Suprapubic skin (tissue), 4 donors: ENCODE data around the gene SMAD7. TPM values are rescaled to one million over a fixed set of nuclear protein-coding genes. Genes with fewer than 3 reads are reported as not detected.

Source experiments
- DNase-seq, 2 donors: peaks; one replicate each; pipeline ENCODE4 v3.0.0-alpha.2; 2019; ENCODE audit warnings: low spot score in 2 of 2
- H3K27ac ChIP-seq: fragments of 200-600 bp; sonication (generic); one replicate; pipeline ENCODE4 v1.5.1; 2019
- H3K27me3 ChIP-seq: fragments of 200-600 bp; sonication (generic); one replicate; pipeline ENCODE4 v1.5.1; 2019
- H3K36me3 ChIP-seq: fragments of 200-600 bp; sonication (generic); one replicate; pipeline ENCODE4 v1.5.1; 2019
- H3K4me1 ChIP-seq: fragments of 200-600 bp; sonication (generic); one replicate; pipeline ENCODE4 v1.5.1; 2019
- H3K4me3 ChIP-seq: fragments of 200-600 bp; sonication (generic); one replicate; pipeline ENCODE4 v1.5.1; 2019; ENCODE audit warnings: mild to moderate bottlenecking
- H3K9me3 ChIP-seq: fragments of 200-600 bp; sonication (generic); one replicate; pipeline ENCODE4 v1.5.1; 2019
- EP300 ChIP-seq: sonication (generic); formaldehyde crosslinking; IDR thresholded peaks from one replicate; pipeline ENCODE4 v1.6.1; 2017; ENCODE audit warnings: antibody characterized with exemption
- POLR2A ChIP-seq, 2 donors: fragments of 450-650 bp; IDR thresholded peaks; one replicate each; pipeline ENCODE4 v1.6.1; 2017; ENCODE audit warnings: antibody characterized with exemption in 2 of 2, mild to moderate bottlenecking in 2 of 2, moderate library complexity in 2 of 2
- POLR2AphosphoS5 ChIP-seq, 3 donors: sonication (generic); formaldehyde crosslinking; IDR thresholded peaks; one replicate each; pipeline ENCODE4 v1.6.1; 2017; ENCODE audit warnings: antibody characterized with exemption in 3 of 3
- WGBS: methylation state at CpG from one replicate; pipeline ENCODE4 v1.1.5; 2018; 5-methylcytosine and 5-hydroxymethylcytosine counted together
- total RNA-seq, 4 donors: library from RNA; depleted of rRNA; stranded (reverse); fragments of >200 nt; gene quantifications; one replicate each; pipeline ENCODE4 v1.1.0, GENCODE V29; 2016
- TF ChIP-seq, protein P1 (sequence below), 2 donors: fragments of 200-600 bp in 1 of 2; fragments of 450-650 bp in 1 of 2; sonication (generic) in 1 of 2; IDR thresholded peaks; one replicate each; pipeline ENCODE4 v1.5.1; 2016 to 2019; ENCODE audit warnings: antibody characterized with exemption in 2 of 2, mild to moderate bottlenecking in 1 of 2, moderate library complexity in 1 of 2

SMAD7 gene
- total RNA-seq, 4 donors from 2014 or later: 19.7 to 41.6 (median 27.8) TPM

DNA sequence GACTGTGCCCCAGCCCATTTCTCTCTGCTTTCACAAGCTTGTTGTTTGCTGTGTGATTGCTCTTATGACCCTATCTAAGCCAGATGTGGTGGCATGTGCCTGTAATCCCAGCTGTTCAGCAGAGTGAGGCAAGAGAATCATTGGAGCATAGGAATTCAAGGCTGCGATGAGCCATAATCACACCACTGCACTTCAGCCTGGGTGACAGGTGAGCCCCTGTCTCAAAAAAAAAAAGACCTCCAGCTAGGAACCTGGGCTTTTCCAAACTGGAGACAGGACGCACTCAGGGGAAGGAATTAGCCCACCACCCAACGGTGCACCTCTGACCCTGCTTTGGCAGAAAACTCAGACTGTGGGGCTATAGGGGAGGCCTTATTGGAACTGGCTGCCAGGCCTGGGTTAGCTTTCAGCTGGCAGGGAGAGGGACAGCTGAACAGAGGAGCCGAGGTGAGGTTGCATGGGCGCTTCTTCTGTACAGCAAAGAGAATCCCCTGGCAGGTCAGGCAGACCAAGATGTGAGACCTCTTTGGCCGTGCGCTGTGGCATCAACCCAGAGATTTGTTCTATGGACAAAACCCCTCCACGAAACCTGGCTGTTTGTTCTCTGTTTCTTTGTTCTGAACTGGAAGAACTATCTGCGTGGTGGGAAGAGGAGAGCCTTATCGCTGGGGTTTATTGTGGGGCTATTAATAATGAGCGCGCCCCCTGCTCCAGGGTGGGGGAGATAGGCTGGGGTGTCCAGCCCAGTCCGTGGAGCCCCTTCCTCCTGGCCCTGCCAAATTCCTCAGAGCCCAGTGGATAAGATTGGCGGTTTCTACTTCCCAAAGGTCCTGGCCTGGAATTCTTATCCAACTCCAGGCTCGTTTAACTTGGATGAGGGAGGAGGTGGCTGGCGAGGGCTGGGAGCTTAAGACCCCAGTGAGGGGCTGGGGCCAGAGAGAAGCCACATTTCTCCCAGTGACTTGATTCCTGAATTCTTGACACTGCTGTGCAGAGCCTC, 38.8 kb upstream of the SMAD7 start:
- peaks cover 18% of the 10 kb centered on the region for H3K4me1 ChIP-seq
- H3K27ac ChIP-seq: no peak overlapping the region
- TF ChIP-seq POLR2AphosphoS5 (IDR thresholded peaks at IDR 0.05): no peak
- TF ChIP-seq POLR2A (IDR thresholded peaks at IDR 0.05): no peak
- no peak for TF ChIP-seq EP300
- TF ChIP-seq, protein P1, sequence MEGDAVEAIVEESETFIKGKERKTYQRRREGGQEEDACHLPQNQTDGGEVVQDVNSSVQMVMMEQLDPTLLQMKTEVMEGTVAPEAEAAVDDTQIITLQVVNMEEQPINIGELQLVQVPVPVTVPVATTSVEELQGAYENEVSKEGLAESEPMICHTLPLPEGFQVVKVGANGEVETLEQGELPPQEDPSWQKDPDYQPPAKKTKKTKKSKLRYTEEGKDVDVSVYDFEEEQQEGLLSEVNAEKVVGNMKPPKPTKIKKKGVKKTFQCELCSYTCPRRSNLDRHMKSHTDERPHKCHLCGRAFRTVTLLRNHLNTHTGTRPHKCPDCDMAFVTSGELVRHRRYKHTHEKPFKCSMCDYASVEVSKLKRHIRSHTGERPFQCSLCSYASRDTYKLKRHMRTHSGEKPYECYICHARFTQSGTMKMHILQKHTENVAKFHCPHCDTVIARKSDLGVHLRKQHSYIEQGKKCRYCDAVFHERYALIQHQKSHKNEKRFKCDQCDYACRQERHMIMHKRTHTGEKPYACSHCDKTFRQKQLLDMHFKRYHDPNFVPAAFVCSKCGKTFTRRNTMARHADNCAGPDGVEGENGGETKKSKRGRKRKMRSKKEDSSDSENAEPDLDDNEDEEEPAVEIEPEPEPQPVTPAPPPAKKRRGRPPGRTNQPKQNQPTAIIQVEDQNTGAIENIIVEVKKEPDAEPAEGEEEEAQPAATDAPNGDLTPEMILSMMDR (IDR thresholded peaks at IDR 0.05): no peak
- H3K36me3 ChIP-seq: no peaks in the 10 kb centered on the region
- H3K27me3 ChIP-seq: no peaks in the 10 kb centered on the region
- no peak overlapping the region for H3K4me3 ChIP-seq
- no peak for DNase-seq
- no peaks in the 10 kb centered on the region for H3K9me3 ChIP-seq
- WGBS: 85% methylated on average over 16 of the region's 16 CpGs

DNA sequence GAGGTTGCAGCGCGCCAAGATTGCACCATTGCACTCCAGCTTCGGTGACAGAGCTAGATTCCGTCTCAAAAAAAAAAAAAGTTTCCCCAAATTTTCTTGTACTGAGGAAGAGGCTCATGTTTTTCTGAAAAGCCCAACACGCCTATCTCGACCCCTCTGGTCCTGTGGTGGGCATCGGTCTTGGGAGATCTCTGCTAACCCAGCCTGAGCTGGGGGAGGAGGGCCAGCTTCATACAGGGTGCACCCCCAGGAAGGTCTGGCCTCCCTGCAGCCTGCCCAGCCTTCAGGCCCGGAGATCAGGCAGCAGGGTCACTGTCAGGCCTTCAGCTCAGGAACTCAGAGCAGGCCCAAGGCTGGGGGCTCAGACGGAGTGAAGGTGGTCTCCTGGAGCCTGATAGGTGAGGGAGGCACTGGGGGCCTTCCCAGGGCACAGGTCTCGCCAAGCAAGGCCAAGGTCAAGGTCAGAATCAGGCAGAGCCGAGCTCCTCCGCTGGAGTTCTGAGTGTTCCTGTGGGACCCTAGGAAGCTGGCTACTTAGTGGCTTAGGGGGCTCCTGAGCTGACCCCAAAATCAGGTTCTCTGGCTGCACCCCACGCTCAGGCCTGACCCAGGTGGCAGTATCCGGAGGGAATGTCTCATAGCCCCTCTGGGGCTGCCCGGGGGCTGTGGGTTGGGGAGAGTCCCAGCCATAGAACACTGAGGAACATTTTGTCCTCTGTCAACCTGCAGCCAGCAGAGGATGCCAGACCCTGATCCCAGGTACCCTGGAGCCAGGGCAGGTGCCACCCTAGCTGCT, 37.9 kb upstream of the SMAD7 start:
- 94% methylated on average over 8 of the region's 15 CpGs for WGBS
- no peaks in the 10 kb centered on the region for H3K27me3 ChIP-seq
- H3K9me3 ChIP-seq: no peaks in the 10 kb centered on the region
- H3K36me3 ChIP-seq: no peaks in the 10 kb centered on the region
- TF ChIP-seq POLR2AphosphoS5 (IDR thresholded peaks at IDR 0.05): no peak
- TF ChIP-seq, protein P1 (IDR thresholded peaks at IDR 0.05): no peak
- no peak for TF ChIP-seq EP300
- no peak for TF ChIP-seq POLR2A (IDR thresholded peaks at IDR 0.05)
- peaks cover 10% of the 10 kb centered on the region for H3K4me1 ChIP-seq
- no peak for DNase-seq
- no peak overlapping the region for H3K4me3 ChIP-seq
- H3K27ac ChIP-seq: no peak overlapping the region

DNA sequence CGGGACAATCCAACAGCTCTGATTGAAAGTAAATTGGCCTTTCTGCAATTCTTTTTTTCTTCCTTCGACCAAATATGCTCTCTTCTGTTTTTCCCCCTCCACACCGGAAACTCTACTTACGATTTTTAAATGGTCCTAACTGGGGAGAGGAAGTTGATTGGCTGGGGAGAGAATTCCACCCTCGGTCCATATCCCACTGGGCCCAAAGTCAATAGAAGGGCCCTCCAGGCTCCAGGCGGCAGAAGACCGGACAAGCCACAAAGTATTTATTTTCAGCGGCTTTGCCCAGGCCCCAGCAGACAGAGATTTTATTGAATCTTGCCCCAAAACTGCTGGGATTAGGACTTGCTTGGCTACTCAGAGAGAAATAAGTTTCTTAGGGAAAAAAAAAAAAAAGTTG, 37.1 kb upstream of the SMAD7 start:
- no peaks in the 10 kb centered on the region for H3K36me3 ChIP-seq
- H3K4me1 ChIP-seq: peaks cover 4% of the 10 kb centered on the region
- H3K27ac ChIP-seq: no peak overlapping the region
- 82% methylated on average over 8 of the region's 8 CpGs for WGBS
- TF ChIP-seq POLR2A (IDR thresholded peaks at IDR 0.05): no peak
- TF ChIP-seq EP300: no peak
- TF ChIP-seq POLR2AphosphoS5 (IDR thresholded peaks at IDR 0.05): no peak
- TF ChIP-seq, protein P1 (IDR thresholded peaks at IDR 0.05): no peak
- H3K4me3 ChIP-seq: no peak overlapping the region
- no peaks in the 10 kb centered on the region for H3K27me3 ChIP-seq
- H3K9me3 ChIP-seq: no peaks in the 10 kb centered on the region
- no peak for DNase-seq

DNA sequence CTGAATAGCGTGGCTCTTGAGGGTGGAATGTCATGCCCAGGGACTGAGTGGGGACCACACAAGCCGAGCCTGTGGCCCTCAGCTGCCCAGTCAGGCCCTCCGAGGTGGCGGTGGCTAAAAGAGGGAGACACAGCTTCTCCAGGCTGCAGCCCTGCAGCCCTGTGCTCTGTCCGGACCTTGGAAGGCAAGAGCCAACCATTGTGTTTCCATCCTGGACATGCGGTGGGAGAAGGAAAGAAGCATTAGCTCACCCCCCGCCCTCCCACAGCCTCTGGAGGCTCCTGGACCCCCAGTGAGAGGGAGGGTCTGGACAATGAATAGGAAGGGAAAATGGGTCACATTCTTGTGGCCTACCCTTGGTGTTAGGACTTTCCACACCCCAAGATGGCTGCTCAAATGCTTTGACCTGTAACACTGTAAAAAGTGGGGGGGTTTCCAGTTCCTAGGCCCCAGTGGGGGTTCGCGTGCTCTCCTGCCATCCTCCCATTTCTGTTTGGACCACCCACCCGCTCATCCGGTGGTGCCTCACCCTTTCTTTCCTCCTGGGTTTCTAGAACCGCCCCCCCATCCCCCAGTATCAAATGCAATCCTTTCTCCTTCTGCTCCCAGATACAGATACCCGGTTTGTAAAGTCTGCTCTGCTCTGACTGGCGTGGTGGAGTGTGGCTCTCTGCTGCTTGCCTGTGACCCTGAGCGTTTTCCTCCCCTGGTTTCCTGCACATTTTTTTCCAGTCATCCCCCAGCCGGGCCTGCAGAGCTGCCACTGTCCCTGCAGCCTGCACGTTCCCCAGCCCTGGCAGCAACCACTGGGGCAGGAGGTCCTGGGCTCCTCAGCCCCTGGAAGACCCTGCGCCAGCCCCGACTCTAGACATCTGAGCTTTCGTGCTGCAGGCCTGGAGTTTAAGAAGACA, 36.3 kb upstream of the SMAD7 start:
- WGBS: 94% methylated on average over 18 of the region's 20 CpGs
- no peaks in the 10 kb centered on the region for H3K27me3 ChIP-seq
- H3K4me1 ChIP-seq: peaks cover 4% of the 10 kb centered on the region
- no peak overlapping the region for H3K4me3 ChIP-seq
- no peaks in the 10 kb centered on the region for H3K36me3 ChIP-seq
- no peak overlapping the region for H3K27ac ChIP-seq
- TF ChIP-seq EP300: no peak
- TF ChIP-seq, protein P1 (IDR thresholded peaks at IDR 0.05): no peak
- TF ChIP-seq POLR2A (IDR thresholded peaks at IDR 0.05): no peak
- TF ChIP-seq POLR2AphosphoS5 (IDR thresholded peaks at IDR 0.05): no peak
- DNase-seq: no peak
- no peaks in the 10 kb centered on the region for H3K9me3 ChIP-seq
